IMR-90 (cell line): Measurements from ENCODE around the gene TBX4. TPM values are rescaled to one million over a fixed set of nuclear protein-coding genes. Genes with fewer than 3 reads are reported as not detected.
"Not testable (repeated sequence)": the region's sequence is repeated elsewhere in the genome, so short reads cannot be mapped to it uniquely, and the experiment has no call there.

Experiments used
- ATAC-seq: fragments of 200-7000 bp; cut with Tn5 transposase; 2 replicates; pipeline ENCODE4 v1.9.1; 2020; ENCODE audit warnings: low read depth, mild to moderate bottlenecking, moderate library complexity
- BruUV-seq: library from RNA; stranded (reverse); fragments of 400-500 nt; replicated peaks from 2 replicates; lab custom pipeline; 2021; lab: Mats Ljungman, UMichigan
- CTCF ChIA-PET: fragments of 300-600 bp; formaldehyde crosslinking; extraction: SDS; loops from one replicate; lab custom pipeline; 2021; ENCODE audit warnings: antibody characterized with exemption; lab: Yijun Ruan, JAX
- POLR2A ChIA-PET: fragments of 300-600 bp; sonication (Branson Sonifier 250); formaldehyde crosslinking; loops from one replicate; lab custom pipeline; 2022; ENCODE audit warnings: antibody characterized with exemption; ENCODE audit not compliant: unreplicated experiment; lab: Charles Lee
- DNase-seq: peaks from one replicate; pipeline ENCODE4 v3.0.0; 2013
- H2AFZ ChIP-seq: replicated peaks from 2 replicates; pipeline ENCODE3; 2013; ENCODE audit warnings: low read length, mild to moderate bottlenecking; ENCODE audit not compliant: poor library complexity
- H2AK5ac ChIP-seq: 2 replicates; pipeline ENCODE4 v1.6.1; 2013; ENCODE audit warnings: low read depth, low read length, inconsistent platforms
- H2AK9ac ChIP-seq: replicated peaks from 2 replicates; pipeline ENCODE3; 2013; ENCODE audit warnings: mild to moderate bottlenecking, low read depth, low read length, moderate library complexity; ENCODE audit not compliant: poor library complexity
- H2BK120ac ChIP-seq: 2 replicates; pipeline ENCODE4 v1.6.1; 2013; ENCODE audit warnings: low read depth, low read length, inconsistent platforms
- H2BK15ac ChIP-seq: 3 replicates; pipeline ENCODE4 v1.6.1; 2013; ENCODE audit warnings: low read depth, low read length, inconsistent platforms
- H2BK20ac ChIP-seq: 2 replicates; pipeline ENCODE4 v1.6.1; 2013; ENCODE audit warnings: low read depth, mild to moderate bottlenecking, inconsistent platforms, low read length, moderate library complexity
- H2BK5ac ChIP-seq: 2 replicates; pipeline ENCODE4 v1.6.1; 2013; ENCODE audit warnings: mild to moderate bottlenecking, low read depth, low read length, inconsistent platforms; ENCODE audit not compliant: poor library complexity, severe bottlenecking
- H3K14ac ChIP-seq: replicated peaks from 2 replicates; pipeline ENCODE4 v1.6.1; 2013; ENCODE audit warnings: low read depth, low read length, inconsistent platforms
- H3K18ac ChIP-seq: 2 replicates; pipeline ENCODE4 v1.6.1; 2013; ENCODE audit warnings: low read depth, low read length, control low read depth
- H3K23ac ChIP-seq: 2 replicates; pipeline ENCODE4 v1.6.1; 2013; ENCODE audit warnings: low read depth, low read length, inconsistent platforms
- H3K27ac ChIP-seq: 2 replicates; pipeline ENCODE4 v1.5.1; 2013; ENCODE audit warnings: mild to moderate bottlenecking, control low read depth, low read length; ENCODE audit not compliant: insufficient read depth
- H3K27me3 ChIP-seq: 2 replicates; pipeline ENCODE4 v1.6.1; 2013; ENCODE audit warnings: low read length; ENCODE audit not compliant: control insufficient read depth, insufficient read depth
- H3K36me3 ChIP-seq: 2 replicates; pipeline ENCODE4 v1.6.1; 2013; ENCODE audit warnings: low read length, mixed read lengths; ENCODE audit not compliant: control insufficient read depth, insufficient read depth
- H3K4ac ChIP-seq: 2 replicates; pipeline ENCODE4 v1.6.1; 2013; ENCODE audit warnings: low read depth, low read length, inconsistent platforms
- H3K4me1 ChIP-seq: 2 replicates; pipeline ENCODE4 v1.6.1; 2013; ENCODE audit warnings: low read length, mixed read lengths; ENCODE audit not compliant: control insufficient read depth, insufficient read depth
- H3K4me2 ChIP-seq: 2 replicates; pipeline ENCODE4 v1.6.1; 2013; ENCODE audit warnings: low read depth, mild to moderate bottlenecking, control low read depth, low read length, moderate library complexity
- H3K4me3 ChIP-seq: 2 replicates; pipeline ENCODE4 v1.5.1; 2013; ENCODE audit warnings: low read depth, mild to moderate bottlenecking, control low read depth, low read length, moderate library complexity; ENCODE audit not compliant: insufficient read depth
- H3K56ac ChIP-seq: 2 replicates; pipeline ENCODE4 v1.6.1; 2013; ENCODE audit warnings: low read length, inconsistent platforms; ENCODE audit not compliant: insufficient read depth; ENCODE audit errors: extremely low read depth
- H3K79me1 ChIP-seq, 2 experiments: 2 replicates each; pipeline ENCODE4 v1.6.1; 2013; ENCODE audit warnings: low read length in 2 of 2, inconsistent platforms in 1 of 2, low read depth in 1 of 2
- H3K9ac ChIP-seq: 2 replicates; pipeline ENCODE4 v1.6.1; 2013; ENCODE audit warnings: low read depth, low read length, control low read depth
- H3K9me1 ChIP-seq: 2 replicates; pipeline ENCODE4 v1.6.1; 2013; ENCODE audit warnings: low read length, inconsistent platforms; ENCODE audit not compliant: insufficient read depth
- H3K9me3 ChIP-seq: 2 replicates; pipeline ENCODE4 v1.6.1; 2013; ENCODE audit warnings: low read length; ENCODE audit not compliant: control insufficient read depth, insufficient read depth
- H4K20me1 ChIP-seq: 2 replicates; pipeline ENCODE4 v1.6.1; 2013; ENCODE audit warnings: low read length, inconsistent platforms; ENCODE audit not compliant: insufficient read depth
- H4K5ac ChIP-seq: 2 replicates; pipeline ENCODE4 v1.6.1; 2013; ENCODE audit warnings: mild to moderate bottlenecking, low read depth, low read length, control low read depth
- H4K8ac ChIP-seq, 2 experiments: 2 replicates each; pipeline ENCODE4 v1.6.1; 2013; ENCODE audit warnings: low read depth in 2 of 2, low read length in 2 of 2, control low read depth in 1 of 2, inconsistent platforms in 1 of 2
- H4K91ac ChIP-seq: 2 replicates; pipeline ENCODE4 v1.6.1; 2013; ENCODE audit warnings: low read depth, low read length, inconsistent platforms; ENCODE audit not compliant: insufficient read depth
- WGBS, 2 experiments: methylation state at CpG; one replicate each; pipeline versions ENCODE4 v1.1.5 to v1.1.7; 2013; ENCODE audit warnings: missing lambda C conversion rate in 2 of 2; ENCODE audit not compliant: insufficient read length in 1 of 2; ENCODE audit errors: extremely low coverage in 2 of 2; 5-methylcytosine and 5-hydroxymethylcytosine counted together
- dilution Hi-C: fragments of 300-500 bp; cut with HindIII; formaldehyde crosslinking; loops from one replicate; pipeline ENCODE4 v1.14.3; 2018; ENCODE audit warnings: low sequenced_read_pairs; ENCODE audit not compliant: unreplicated experiment
- in situ Hi-C: fragments of 300-500 bp; cut with MboI; formaldehyde crosslinking; loops from 3 replicates; pipeline ENCODE4 v1.14.3; 2019; ENCODE audit warnings: low sequenced_read_pairs, inconsistent platforms, mixed read lengths
- intact Hi-C: fragments of 100-400 bp; cut with micrococcal nuclease; formaldehyde crosslinking; loops from 2 replicates; pipeline ENCODE4 v1.10.0; 2022
- polyA plus RNA-seq, 3 experiments: library from polyadenylated mRNA; depleted of rRNA; stranded (reverse); fragments of >200 nt; gene quantifications; 2 replicates each; pipeline ENCODE4 v1.2.3, GENCODE V29; 2012; ENCODE audit warnings: low replicate concordance in 1 of 3
- total RNA-seq: library from RNA; depleted of rRNA; stranded (reverse); fragments of >200 nt; gene quantifications from 2 replicates; pipeline ENCODE4 v1.2.3, GENCODE V29; 2012

Gene TBX4
- total and polyA plus RNA-seq, 2 of the 4 experiments (the other 2 are of a cell fraction): 0.05 TPM; not detected in 1

GRCh38 chr17:61509454-61509853 is 57.2 kb downstream of the TBX4 start:
- H3K4me3 ChIP-seq, H3K36me3 ChIP-seq, BruUV-seq, H4K8ac ChIP-seq, dilution Hi-C loops, H4K5ac ChIP-seq, H3K23ac ChIP-seq, H2BK20ac ChIP-seq, H4K20me1 ChIP-seq, H3K9me1 ChIP-seq, intact Hi-C loops, H2BK120ac ChIP-seq, H3K27me3 ChIP-seq, H3K27ac ChIP-seq, POLR2A ChIA-PET, H2BK5ac ChIP-seq, H2AK5ac ChIP-seq, CTCF ChIA-PET, H3K4me2 ChIP-seq, H3K4me1 ChIP-seq, ATAC-seq, H3K79me1 ChIP-seq, H3K4ac ChIP-seq, H3K9ac ChIP-seq, H4K91ac ChIP-seq, H3K56ac ChIP-seq, H2AFZ ChIP-seq, H2AK9ac ChIP-seq, in situ Hi-C loops, DNase-seq, H3K18ac ChIP-seq, H3K14ac ChIP-seq, H2BK15ac ChIP-seq, H3K9me3 ChIP-seq: not testable (repeated sequence)
- no CpG with 5 or more reads among the region's 5 CpGs for WGBS, 2 experiments
